AG04450 (cell line): Measurements from ENCODE around the gene TEPSIN. TPM values are rescaled to one million over a fixed set of nuclear protein-coding genes. Genes with fewer than 3 reads are reported as not detected.
A peak's percentile ranks its signal among the peaks of the same experiment; 100 is the strongest.

Experiments used
- CTCF ChIA-PET: fragments of 300-600, 350-600 bp; formaldehyde crosslinking; extraction: SDS; loops from one replicate; lab custom pipeline; 2022; ENCODE audit warnings: antibody characterized with exemption, inconsistent platforms; lab: Charles Lee
- POLR2A ChIA-PET: fragments of 350-600 bp; formaldehyde crosslinking; extraction: SDS; loops from one replicate; lab custom pipeline; 2021; ENCODE audit warnings: antibody characterized with exemption, inconsistent platforms; lab: Yijun Ruan, JAX
- DNase-seq: peaks from one replicate; pipeline ENCODE4 v3.0.0-alpha.2; 2011; ENCODE audit warnings: low read depth, low spot score
- H3K27ac ChIP-seq: one replicate; pipeline ENCODE4 v1.5.1; 2012; ENCODE audit warnings: low read depth, low read length, control low read depth
- H3K27me3 ChIP-seq: one replicate; pipeline ENCODE4 v1.6.0; 2012; ENCODE audit warnings: low read length; ENCODE audit not compliant: control insufficient read depth, insufficient read depth
- H3K4me3 ChIP-seq: 2 replicates; pipeline ENCODE4 v1.5.1; 2011; ENCODE audit warnings: mild to moderate bottlenecking, low read depth, low read length, control low read depth
- H3K9me3 ChIP-seq: 2 replicates; pipeline ENCODE4 v1.5.1; 2012; ENCODE audit warnings: low read length; ENCODE audit not compliant: control insufficient read depth, insufficient read depth
- CTCF ChIP-seq: IDR thresholded peaks from 2 replicates; pipeline ENCODE4 v1.5.1; 2011; ENCODE audit warnings: low read depth, low read length, control low read depth, inconsistent platforms
- polyA plus RNA-seq: library from polyadenylated mRNA; depleted of rRNA; stranded (reverse); fragments of >200 nt; gene quantifications from 2 replicates; pipeline ENCODE4 v1.2.3, GENCODE V29; 2011

Gene TEPSIN
- polyA plus RNA-seq, 1 experiment, result 7.5 TPM

- Histone ChIP-seq H3K9me3 (no peaks in the 10 kb centered on the region; the same call in 1 of the 2 replicates), H3K27ac (peak overlapping the region; percentile 21), H3K4me3 (no peak overlapping the region), H3K27me3 (no peaks in the 10 kb centered on the region)
- no peak for TF ChIP-seq CTCF
- ChIA-PET POLR2A (no interaction called here), CTCF (no interaction called here)
- no peak for DNase-seq
Measured at GRCh38 chr17:81285894-81286293, 47.0 kb upstream of the TEPSIN start.

GRCh38 chr17:81285179-81285878, 46.5 kb upstream of the TEPSIN start:
- no peak overlapping the region for H3K4me3 ChIP-seq
- ChIA-PET CTCF (no interaction called here), POLR2A (no interaction called here)
- H3K27me3 ChIP-seq, result no peaks in the 10 kb centered on the region
- H3K9me3 ChIP-seq, result no peaks in the 10 kb centered on the region; the same call in 1 of the 2 replicates
- no peak for DNase-seq
- TF ChIP-seq CTCF, result no peak
- H3K27ac ChIP-seq, result peak overlapping the region; percentile 21

GRCh38 chr17:81282876-81283275, 44.0 kb upstream of the TEPSIN start:
- ChIA-PET POLR2A (no interaction called here), CTCF (no interaction called here)
- Histone ChIP-seq H3K4me3 (no peak overlapping the region), H3K27ac (no peak overlapping the region), H3K27me3 (no peaks in the 10 kb centered on the region), H3K9me3 (no peaks in the 10 kb centered on the region; the same call in 1 of the 2 replicates)
- no peak for TF ChIP-seq CTCF
- no peak for DNase-seq

- POLR2A ChIA-PET, result no interaction called here
- CTCF ChIA-PET, result interaction anchor here (0.6 kb wide), 1 partner anchor 13 kb away, joined by 6 read pairs; the partner anchor contains the start of gene SLC38A10
- Histone ChIP-seq H3K4me3 (no peak overlapping the region), H3K27me3 (no peaks in the 10 kb centered on the region), H3K27ac (no peak overlapping the region), H3K9me3 (no peaks in the 10 kb centered on the region; the same call in 1 of the 2 replicates)
- DNase-seq, result no peak
- TF ChIP-seq CTCF, result no peak
Measured at GRCh38 chr17:81282141-81282540, 43.3 kb upstream of the TEPSIN start.

GRCh38 chr17:81280571-81280970, 41.7 kb upstream of the TEPSIN start:
- no peak for DNase-seq
- no peak for TF ChIP-seq CTCF
- H3K27ac ChIP-seq, result no peak overlapping the region
- H3K9me3 ChIP-seq, result no peaks in the 10 kb centered on the region; the same call in 1 of the 2 replicates
- H3K27me3 ChIP-seq, result no peaks in the 10 kb centered on the region
- POLR2A ChIA-PET, result no interaction called here
- CTCF ChIA-PET, result no interaction called here
- no peak overlapping the region for H3K4me3 ChIP-seq
